SKM-1 (cell line): ENCODE data around the gene MAPK1.
"Not testable (repeated sequence)": the region's sequence is repeated elsewhere in the genome, so short reads cannot be mapped to it uniquely, and the experiment has no call there.

Experiments
- DNase-seq: peaks from one replicate; lab custom pipeline; 2025; ENCODE audit not compliant: unreplicated experiment; lab: John Stamatoyannopoulos, UW

MAPK1 gene

DNA sequence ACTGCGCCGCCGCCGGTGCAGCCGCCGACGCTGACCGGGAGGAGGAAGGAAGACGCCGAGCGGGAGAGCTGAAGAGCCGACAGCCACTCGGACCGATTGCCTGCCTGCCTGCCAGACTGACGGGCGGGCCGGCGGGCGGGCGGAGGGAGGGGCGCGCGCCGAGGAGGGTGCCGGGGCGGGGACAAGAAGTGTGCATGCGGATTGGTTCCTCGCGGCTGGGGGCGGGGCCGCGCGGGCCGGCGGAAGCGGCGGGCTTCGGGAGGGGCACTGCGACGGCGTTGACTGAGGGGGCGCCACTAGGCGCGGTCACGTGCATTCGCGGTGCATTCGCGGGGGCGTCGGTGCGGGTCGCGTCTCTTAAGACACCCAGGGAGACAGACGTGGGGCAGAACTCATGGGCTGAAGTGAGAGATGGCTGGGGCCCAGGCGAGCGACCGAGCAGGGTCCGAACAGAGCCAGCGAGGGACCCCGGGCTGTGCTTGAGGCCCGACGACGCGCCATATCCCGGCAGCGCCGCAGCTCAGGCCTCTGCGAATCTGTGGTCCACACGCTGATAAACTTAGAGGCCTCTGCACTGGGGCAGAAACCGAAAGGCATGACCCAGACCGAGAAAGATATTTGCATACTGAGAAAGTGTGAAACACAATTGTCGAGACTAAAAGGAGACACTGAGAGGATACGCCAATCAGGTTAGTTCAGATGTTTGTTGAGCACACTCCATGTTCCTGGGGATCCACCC, at the start of gene MAPK1:
Gene MAPK1 (minus strand): TSS at position 118 of the 739 bp plus-strand sequence. CDS start 205 bp downstream, outside the sequence.
- peak; percentile 88 for DNase-seq

DNA sequence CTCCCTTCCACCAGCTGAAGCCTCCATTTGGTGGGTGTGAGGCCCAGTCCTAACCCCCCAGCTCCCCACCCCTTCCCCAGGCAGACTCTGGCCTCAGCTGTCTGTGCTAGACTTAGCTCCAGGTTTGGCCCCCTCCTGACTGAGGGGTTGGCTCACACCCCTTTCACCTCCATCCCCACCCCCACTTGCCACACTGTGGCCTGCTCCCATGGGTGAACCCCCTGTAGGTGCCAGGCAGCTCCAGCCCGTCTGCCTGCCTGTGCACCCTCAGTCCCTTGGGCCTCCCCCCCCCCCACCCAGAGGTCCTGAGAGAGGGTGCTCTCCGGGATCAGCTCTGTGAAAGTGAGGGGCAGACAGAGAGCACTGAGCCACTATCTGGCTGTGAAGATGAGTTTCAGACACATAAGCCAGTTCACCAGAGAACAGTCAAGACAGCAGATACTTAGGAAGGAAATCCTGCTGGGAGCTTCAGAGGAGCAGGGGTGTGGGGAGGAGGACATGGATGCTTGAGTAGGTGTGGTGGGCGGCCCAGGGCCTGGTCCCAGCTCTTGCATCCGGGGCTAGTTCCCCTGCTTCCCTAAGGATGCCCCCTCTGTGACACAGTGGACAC, 49.0 kb upstream of the MAPK1 start:
- DNase-seq = no peak

DNA sequence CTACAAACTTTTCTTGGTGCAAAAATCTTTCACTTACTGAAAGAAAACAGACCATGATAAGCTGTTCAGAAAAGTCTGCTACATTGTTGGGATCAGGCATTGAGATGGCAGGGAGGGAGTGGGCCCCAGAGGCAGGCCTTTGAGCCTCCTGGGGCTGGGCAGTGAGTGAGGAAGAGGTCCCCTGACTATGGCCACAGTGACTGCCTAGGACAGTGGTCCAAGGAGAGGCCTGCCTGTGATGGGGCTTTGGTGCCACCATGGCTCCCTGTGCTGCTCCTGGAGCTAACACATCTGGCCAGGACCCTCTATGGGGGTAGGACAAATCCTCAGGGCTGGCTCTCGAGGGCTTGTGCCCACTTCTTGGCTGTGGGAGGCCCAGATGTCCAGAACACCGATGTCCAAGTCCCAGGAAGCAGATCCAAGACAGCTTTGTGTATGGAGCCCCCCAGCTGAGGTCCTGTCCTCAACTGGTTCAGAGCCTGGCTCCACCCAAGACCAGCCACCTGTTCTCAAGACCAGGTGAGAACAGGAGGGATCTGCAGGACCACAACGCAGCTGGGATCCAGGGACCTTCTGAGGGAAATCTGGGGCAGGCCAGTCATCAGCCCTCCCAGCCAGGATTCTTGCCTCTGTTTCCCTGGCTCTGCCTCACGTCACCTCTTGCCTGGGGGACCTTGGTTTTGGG, 48.3 kb upstream of the MAPK1 start:
- DNase-seq = no peak

DNA sequence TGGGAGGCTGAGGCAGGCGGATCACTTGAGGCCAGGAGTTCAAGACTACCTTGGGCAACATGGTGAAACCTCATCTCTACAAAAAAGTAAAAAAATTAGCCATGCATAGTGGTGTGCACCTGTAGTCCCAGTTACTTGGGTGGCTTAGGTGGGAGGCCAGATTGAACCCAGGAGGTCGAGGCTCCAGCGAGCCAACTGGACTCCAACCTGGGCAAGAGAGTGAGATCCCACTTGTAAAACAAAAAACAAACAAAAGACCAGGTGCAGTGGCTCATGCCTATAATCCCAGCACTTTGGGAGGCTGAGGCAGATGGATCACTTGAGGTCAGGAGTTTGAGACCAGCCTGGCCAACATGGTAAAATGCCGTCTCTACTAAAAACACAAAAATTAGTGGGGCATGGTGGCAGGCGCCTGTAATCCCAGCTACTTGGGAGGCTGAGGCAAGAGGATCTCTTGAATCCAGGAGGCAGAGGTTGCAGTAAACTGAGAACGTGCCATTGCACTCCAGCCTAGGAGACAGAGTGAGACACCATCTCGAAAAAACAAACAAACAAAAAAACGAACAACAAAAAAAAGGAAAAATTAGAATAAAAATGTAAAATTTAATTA, 46.7 kb upstream of the MAPK1 start:
- not testable (repeated sequence) for DNase-seq

DNA sequence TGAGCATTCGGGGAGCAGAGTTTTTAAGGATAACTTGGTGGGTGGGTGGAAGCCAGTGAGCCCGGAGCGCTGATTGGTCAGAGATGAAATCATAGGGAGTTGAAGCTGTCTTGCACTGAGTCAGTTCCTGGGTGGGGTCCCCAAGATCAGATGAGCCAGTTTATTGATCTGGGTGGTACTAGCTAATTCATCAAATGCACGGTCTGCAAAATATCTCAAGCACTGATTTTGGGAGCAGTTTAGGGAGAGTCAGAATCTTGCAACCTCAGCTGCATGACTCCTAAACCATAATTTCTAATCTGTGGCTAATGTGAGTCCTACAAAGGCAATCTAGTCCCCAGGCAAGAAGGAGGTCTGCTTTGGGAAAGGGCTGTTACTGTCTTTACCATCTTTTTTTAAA, 42.9 kb upstream of the MAPK1 start:
- not testable (repeated sequence) for DNase-seq

DNA sequence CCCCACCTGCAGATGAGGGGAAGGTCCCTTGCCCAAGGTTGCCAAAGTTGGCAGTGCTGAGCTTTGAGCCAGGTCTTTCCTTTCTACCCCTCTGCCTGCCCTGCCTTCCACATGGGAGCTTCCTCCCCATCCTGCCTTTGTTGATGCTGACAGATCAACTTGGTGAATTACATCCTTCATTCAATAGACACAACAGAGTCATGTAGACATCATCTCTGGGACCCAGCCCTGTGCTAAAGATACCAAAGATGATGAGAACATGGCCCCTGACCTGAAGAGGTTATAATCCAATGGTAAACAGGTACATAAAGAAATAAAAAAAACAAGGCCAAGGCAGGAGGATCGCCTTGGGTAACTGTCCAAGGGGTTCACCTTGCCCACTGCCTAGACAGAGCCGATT, 42.4 kb upstream of the MAPK1 start:
- DNase-seq = no peak

DNA sequence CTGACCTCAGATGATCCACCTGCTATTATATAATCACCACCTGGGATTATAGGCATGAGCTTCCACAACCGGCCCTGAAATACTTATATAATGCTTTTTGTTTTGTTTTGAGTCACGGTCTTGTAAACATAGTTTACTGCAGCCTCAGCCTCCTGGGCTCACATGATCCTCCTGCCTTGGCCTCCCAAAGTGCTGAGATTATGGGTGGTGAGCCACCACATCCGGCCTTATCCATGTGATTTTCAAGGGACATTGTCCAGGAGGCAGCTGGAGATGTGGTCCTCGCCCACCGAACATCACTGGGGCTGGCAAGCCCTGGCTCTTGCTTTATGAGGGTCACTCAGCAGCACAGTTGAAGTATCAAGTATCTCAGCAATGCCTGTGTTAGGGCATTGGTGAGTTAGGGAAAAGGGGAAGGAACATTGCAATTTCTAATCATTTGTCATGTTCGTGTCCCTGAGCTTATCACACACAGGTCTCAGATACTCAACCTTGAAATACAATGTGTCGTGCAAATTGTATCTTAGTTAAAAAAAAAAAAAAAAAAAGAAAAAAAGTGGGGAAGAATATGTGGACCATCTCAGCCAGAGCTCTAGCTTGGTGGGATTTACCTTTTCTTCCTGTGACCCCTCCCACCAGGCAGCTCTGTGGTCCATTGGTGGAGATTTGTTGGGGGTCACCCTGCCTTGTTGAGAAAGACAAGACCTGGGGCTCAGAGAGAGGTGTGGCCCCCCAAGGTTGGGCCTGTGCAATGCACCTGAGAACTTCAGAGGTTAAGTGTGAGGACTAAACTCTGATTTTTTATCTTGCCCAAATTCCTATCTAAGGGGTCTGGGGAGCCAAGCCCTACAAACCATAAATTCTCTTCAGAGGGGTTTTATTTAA, 40.4 kb upstream of the MAPK1 start:
- no peak for DNase-seq

DNA sequence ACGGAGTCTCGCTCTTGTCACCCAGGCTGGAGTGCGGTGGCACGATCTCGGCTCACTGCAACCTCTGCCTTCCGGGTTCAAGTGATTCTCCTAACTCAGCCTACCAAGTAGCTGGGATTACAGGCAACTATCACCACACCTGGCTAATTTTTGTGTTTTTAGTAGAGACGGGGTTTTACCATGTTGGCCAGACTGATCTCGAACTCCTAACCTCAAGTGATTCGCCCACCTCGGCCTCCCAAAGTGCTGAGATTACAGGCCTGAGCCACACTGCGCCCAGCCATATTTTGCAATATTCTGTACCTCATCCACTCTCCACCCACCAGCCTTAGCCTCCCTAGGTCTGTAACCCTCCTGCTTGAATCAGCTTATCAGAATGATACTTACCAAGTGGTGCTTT, 37.8 kb upstream of the MAPK1 start:
- not testable (repeated sequence) for DNase-seq

DNA sequence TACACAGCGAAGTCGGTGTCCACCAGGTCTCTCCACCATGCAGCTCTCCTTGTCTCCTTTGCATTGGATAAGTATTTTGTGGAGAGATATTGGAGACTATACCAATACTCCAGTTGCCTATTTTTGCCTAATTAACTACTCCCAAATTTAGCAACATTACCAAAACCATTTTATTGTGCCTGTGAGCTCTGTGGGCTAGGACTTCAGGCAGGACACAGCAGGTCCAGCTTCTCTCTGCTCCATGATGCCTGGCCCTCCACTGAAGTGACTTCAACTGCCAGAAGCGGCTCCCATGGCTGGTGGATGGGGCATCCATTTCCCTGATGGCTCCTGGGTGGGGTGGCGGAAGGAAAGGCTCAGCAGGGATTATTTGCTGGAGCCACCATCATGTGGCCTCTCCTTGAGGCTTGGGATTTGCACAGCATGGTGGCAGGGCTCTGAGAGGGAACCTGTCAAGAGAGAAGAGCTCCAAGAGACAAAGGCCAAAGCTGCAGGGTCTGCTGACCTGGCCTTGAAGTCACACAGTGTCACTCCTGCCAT, 36.9 kb upstream of the MAPK1 start:
- DNase-seq = no peak

DNA sequence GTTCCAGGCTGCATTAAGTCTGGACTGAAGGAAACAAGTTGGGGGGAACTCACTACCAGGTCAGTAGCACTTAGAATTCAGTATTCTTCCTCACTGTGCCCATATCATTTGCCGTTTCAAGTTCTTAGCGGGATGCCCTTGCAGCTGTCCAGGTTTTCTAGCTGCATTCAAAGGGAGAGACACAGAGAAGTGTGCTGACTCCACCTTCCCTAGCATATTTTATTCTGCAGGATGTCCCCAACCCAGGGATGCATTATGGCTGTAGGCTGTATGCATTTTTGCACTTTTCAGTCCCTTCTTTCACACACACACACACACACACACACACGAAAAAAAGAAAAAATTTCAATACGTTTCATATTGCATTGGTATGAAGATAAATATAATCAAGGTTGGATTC, 35.8 kb upstream of the MAPK1 start:
- no peak for DNase-seq

DNA sequence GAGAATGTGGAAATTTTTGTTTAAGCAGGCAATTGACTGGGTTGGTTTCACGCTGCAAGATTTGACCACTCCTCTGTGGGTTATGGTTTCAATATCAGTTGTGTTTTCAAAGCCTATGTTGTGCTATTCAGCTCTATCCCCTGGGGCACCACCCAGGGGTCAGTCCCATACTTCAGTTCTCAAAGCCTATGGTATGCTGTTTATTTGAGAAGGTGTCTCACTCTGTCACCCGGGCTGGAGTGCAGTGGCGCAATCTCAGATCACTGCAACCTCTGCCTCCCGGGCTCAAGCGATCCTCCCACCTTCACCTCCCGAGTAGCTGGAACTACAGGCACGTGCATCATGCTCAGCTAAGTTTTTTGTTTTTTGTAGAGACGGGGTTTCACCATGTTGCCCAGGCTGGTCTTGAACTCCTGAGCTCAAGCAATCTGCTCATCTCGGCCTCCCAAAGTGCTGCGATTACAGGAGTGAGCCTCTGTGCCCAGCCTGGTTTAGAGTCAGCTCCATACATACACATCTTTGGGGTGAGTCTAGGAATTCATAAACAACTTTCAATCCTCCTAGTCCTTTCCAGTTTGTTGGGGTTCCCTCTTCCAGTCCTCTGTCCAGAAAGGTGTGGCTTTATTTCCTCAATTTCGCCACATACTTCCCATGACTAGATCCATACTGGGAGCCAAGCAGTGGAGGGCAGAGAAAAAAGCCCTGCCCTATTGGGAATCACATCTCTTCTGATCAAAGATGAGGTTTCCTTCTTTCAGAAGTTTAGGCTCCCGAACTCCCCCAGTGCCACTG, 35.0 kb upstream of the MAPK1 start:
- DNase-seq = no peak

DNA sequence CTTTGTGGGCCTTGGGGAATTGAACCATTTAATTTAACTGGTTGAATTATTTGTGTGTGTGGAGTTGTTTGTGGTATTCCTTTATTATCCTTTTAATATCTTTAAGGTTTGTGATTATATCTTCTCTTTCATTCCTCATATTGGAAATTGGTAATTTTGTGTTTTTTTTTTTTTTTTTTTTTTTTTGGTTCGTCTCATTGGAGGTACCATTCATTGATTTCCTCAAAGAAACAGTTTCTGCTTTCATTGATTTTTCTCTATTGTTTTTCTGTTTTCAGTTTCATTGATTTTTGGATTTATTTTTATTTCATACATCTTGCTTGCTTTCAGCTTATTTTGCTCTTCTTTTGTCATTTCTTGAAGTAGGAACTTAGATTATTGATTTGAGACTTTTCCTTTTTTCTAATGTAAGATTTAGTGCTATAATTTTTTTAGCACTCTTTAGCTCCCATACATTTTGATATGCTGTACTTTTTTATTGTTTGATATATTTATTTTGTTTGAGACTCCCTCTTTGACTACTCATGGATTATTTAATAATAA, 31.0 kb upstream of the MAPK1 start:
- DNase-seq = no peak

DNA sequence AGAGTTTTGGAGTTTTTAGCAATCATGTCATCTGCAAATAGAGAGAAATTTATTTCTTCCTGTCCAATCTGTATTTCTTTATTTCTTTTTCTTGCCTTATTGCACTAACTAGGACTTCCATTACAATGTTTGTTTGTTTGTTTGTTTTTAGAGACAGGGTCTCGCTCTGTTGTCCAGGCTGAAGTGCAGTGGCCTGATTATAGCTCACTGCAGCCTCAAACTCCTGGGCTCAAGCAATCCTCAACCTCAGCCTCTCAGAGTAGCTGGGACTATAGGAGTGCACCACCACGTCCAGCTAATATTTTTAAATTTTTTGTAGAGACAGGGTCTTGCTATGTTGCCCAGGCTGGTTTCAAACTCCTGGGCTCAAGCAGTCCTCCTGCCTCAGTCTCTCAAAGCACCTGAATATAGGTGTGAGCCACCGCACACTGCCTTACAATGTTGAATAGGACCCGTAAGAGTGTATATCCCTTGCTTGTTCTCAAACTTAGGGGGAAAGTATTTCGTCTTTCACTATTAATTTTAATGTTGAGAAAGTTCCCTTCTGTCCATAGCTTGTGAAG, 29.6 kb upstream of the MAPK1 start:
- DNase-seq = no peak

DNA sequence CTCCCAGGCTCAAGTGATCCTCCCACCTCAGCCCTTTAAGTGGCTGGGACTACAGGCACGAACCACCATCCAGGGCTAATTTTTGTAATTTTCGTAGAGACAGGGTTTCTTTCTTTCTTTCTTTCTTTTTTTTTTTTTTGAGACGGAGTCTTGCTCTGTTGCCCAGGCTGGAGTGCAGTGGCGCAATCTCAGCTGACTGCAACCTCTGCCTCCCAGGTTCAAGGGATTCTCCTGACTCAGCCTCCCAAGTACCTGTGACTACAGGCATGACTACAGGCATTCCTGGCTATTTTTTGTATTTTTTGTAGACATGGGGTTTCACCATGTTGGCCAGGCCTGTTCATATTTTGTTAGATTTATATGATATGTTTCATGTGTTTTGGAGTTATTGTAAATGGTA, 28.8 kb upstream of the MAPK1 start:
- not testable (repeated sequence) for DNase-seq

DNA sequence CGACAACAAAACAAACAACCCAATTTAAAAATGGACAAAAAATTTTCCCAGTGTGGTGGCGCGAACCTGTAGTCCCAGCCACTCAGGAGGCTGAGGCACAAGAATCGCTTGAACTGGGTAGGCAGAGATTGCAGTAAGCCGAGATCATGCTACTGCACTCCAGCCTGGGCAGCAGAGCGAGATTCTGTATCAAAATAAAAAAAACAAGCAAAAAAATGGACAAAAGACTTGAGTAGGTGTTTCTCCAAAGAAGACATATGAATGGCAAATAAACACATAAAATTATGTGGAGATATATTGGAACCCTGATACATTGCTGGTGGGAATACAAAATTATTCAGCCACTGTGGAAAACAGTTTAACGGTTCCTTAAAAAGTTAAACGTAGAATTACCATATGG, 27.4 kb upstream of the MAPK1 start:
- DNase-seq = no peak

DNA sequence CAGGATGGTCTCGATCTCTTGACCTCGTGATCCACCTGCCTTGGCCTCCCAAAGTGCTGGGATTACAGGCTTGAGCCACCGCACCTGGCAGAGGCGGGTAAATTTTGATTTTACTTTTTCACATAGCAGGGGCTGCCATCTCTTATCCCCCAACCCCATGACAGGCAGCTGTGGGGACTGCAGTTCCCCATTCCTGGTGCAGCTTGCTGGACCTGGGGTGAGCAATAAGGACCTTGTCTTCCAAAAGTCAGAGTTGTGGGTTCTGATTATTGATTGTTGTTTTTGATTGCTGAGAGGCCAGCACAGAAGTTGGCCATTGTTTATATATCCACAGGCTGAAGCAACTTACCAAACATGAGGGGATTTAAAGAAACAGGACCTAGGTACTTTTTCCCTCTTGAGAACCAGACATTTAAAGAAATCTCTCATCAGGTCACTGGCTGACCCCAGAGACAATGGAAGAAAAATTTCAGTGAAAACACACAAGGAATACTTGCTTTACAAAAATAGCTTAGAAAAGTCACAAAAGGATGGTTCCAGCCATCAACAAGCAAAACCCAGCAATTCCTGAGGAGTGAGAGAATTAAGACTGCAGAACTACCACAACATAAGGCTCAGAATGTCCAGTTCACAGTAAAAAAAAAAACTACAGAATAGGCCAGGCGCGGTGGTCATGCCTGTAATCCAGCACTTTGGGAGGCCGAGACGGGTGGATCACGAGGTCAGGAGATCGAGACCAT, 22.0 kb upstream of the MAPK1 start:
- DNase-seq = no peak

DNA sequence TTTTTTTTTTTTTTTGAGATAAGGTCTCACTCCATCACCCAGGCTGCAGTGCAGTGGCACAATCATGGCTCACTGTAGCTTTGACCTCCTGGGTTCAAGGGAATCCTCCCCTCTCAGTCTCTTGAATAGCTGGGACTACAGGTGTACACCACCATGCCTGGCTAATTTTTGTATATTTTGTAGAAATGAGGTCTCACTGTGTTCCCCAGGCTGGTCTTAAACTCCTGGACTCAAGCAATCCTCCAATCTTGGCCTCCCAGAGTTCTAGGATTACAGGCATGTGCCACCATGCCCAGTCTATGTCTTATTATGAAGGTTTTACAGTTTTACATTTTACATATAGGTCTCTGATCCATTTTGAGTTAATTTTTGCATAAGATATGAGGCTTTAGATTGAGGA, 20.4 kb upstream of the MAPK1 start:
- no peak for DNase-seq

DNA sequence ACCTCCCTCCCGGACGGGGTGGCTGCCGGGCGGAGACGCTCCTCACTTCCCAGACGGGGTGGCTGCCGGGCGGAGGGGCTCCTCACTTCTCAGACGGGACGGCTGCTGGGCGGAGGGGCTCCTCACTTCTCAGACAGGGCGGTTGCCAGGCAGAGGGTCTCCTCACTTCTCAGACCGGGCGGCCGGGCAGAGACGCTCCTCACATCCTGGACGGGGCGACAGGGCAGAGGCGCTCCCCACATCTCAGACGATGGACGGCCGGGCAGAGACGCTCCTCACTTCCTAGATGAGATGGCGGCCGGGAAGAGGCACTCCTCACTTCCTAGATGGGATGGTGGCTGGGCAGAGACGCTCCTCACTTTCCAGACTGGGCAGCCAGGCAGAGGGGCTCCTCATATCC, 16.5 kb upstream of the MAPK1 start:
- not testable (repeated sequence) for DNase-seq
